DND-41 (cell line): ENCODE results near the gene AKAP6.

Experiments
- ATAC-seq: fragments of 200-7000 bp; cut with Tn5 transposase; 3 replicates; pipeline ENCODE4 v1.9.1; 2021; ENCODE audit warnings: low read depth; ENCODE audit not compliant: insufficient read depth
- DNase-seq: peaks from one replicate; pipeline ENCODE4 v3.0.0-alpha.2; 2020
- H2AFZ ChIP-seq: 2 replicates; pipeline ENCODE4 v1.6.0; 2012; ENCODE audit warnings: low read depth, low read length
- H3K27ac ChIP-seq: 2 replicates; pipeline ENCODE4 v1.5.1; 2012; ENCODE audit warnings: low read length, inconsistent platforms
- H3K27me3 ChIP-seq: fragments of 200-600 bp; sonication (generic); 2 replicates; pipeline ENCODE4 v1.6.0; 2012; ENCODE audit warnings: low read length, mild to moderate bottlenecking, inconsistent platforms; ENCODE audit not compliant: insufficient read depth, poor library complexity
- H3K36me3 ChIP-seq: 2 replicates; pipeline ENCODE4 v1.5.1; 2012; ENCODE audit warnings: low read length, inconsistent platforms; ENCODE audit not compliant: insufficient read depth
- H3K4me1 ChIP-seq: 2 replicates; pipeline ENCODE4 v1.5.1; 2012; ENCODE audit warnings: mild to moderate bottlenecking, low read length; ENCODE audit not compliant: insufficient read depth
- H3K4me2 ChIP-seq: 2 replicates; pipeline ENCODE4 v1.6.0; 2012; ENCODE audit warnings: mild to moderate bottlenecking, moderate library complexity, low read length, inconsistent platforms; ENCODE audit not compliant: insufficient read depth
- H3K4me3 ChIP-seq, 2 experiments: fragments of 200-600 bp in 1 of 2; shearing (Covaris generic) in 1 of 2; 2 replicates each; pipeline ENCODE4 v1.5.1; 2012 to 2016; ENCODE audit warnings: inconsistent platforms in 2 of 2, low read length in 2 of 2, mild to moderate bottlenecking in 2 of 2, low read depth in 1 of 2, moderate library complexity in 1 of 2
- H3K79me2 ChIP-seq: 2 replicates; pipeline ENCODE4 v1.6.0; 2012; ENCODE audit warnings: low read length, inconsistent platforms; ENCODE audit not compliant: insufficient read depth
- H3K9ac ChIP-seq: 2 replicates; pipeline ENCODE4 v1.6.0; 2012; ENCODE audit warnings: low read depth, mild to moderate bottlenecking, inconsistent platforms, low read length, moderate library complexity
- H3K9me3 ChIP-seq: 2 replicates; pipeline ENCODE4 v1.5.1; 2012; ENCODE audit warnings: low read length, moderate library complexity, mild to moderate bottlenecking, inconsistent platforms; ENCODE audit not compliant: insufficient read depth, severe bottlenecking
- H4K20me1 ChIP-seq: 2 replicates; pipeline ENCODE4 v1.6.0; 2012; ENCODE audit warnings: low read length; ENCODE audit not compliant: insufficient read depth
- EZH2 ChIP-seq: IDR thresholded peaks from 3 replicates; pipeline ENCODE4 v1.6.1; 2012; ENCODE audit warnings: borderline replicate concordance, low read depth, mild to moderate bottlenecking, moderate library complexity, low read length, inconsistent platforms; ENCODE audit not compliant: severe bottlenecking
- TF ChIP-seq, protein P1 (sequence below): IDR thresholded peaks from 2 replicates; pipeline ENCODE4 v1.5.1; 2012; ENCODE audit warnings: borderline replicate concordance, low read length, moderate library complexity, mild to moderate bottlenecking; ENCODE audit not compliant: poor library complexity, severe bottlenecking; ENCODE audit errors: extremely low read depth

The AKAP6 gene

DNA sequence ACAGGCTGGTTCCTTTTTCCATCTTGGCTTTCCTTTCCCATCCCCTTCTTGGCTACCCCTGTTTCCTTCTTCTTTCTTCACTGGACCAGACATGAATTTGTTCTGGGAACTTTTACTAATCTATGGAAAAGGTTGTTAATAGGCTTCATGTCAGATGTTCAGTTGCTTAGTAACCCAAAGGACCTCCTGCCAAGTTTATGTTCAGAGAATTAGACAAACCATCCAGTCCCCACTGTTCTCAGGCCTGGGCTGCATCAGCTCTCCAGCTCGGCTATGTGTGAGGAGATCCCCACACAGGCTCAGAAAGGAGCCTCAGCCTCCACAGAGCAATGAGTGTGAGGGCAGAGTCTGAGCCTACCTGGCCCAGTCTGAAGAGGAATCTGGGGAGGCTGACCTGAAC, 78.0 kb downstream of the AKAP6 start:
- H2AFZ ChIP-seq: no peak overlapping the region
- no peak overlapping the region for H3K4me2 ChIP-seq
- ATAC-seq (no peak), DNase-seq (no peak)
- H3K4me3 ChIP-seq: no peak overlapping the region
- no peaks in the 10 kb centered on the region for H3K36me3 ChIP-seq
- H3K27ac ChIP-seq: no peak overlapping the region
- no peak for TF ChIP-seq EZH2
- TF ChIP-seq, protein P1, sequence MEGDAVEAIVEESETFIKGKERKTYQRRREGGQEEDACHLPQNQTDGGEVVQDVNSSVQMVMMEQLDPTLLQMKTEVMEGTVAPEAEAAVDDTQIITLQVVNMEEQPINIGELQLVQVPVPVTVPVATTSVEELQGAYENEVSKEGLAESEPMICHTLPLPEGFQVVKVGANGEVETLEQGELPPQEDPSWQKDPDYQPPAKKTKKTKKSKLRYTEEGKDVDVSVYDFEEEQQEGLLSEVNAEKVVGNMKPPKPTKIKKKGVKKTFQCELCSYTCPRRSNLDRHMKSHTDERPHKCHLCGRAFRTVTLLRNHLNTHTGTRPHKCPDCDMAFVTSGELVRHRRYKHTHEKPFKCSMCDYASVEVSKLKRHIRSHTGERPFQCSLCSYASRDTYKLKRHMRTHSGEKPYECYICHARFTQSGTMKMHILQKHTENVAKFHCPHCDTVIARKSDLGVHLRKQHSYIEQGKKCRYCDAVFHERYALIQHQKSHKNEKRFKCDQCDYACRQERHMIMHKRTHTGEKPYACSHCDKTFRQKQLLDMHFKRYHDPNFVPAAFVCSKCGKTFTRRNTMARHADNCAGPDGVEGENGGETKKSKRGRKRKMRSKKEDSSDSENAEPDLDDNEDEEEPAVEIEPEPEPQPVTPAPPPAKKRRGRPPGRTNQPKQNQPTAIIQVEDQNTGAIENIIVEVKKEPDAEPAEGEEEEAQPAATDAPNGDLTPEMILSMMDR: no peak
- no peaks in the 10 kb centered on the region for H3K79me2 ChIP-seq
- H3K9me3 ChIP-seq: no peaks in the 10 kb centered on the region
- H4K20me1 ChIP-seq: no peaks in the 10 kb centered on the region
- no peaks in the 10 kb centered on the region for H3K4me1 ChIP-seq
- no peaks in the 10 kb centered on the region for H3K27me3 ChIP-seq
- H3K9ac ChIP-seq: no peak overlapping the region

DNA sequence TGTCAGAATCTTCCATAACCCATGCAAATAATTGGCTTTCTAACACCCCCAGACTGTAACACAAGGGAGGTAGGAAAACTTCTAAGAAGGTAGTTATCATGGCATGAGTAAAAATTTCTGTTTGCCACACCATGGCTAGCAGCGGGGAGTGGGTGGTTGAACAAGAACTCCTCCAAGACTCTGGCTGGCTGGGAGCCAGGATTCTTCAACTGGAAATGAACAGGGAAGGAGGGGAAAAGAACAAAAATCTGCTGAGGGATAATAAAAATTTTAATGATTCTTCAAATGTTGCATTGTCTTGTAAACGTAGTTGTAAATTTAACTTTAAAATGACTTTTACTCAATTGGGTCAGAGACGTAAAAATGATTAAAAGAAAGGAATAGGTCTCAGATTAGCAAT, 78.9 kb downstream of the AKAP6 start:
- ATAC-seq: no peak

DNA sequence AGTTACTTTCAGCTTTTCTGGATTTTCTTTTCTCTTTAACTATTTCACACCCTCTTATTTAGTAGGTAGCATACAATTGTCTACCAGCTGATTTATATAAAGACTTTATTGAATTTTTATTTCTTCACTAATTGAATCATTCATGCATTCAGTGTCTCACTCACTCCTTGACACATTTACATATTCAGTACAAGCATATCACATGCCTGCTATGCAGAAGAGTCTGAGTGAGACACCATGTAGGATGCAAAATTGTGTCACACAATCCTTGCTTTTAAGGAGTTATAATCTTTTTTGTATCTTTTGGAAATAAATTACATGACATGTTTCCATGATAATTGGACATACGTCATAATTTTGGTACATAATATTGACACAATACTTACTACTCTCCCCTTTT, 83.0 kb downstream of the AKAP6 start:
- no peak for TF ChIP-seq EZH2
- TF ChIP-seq, protein P1: no peak
- H3K9me3 ChIP-seq: no peaks in the 10 kb centered on the region
- H3K4me2 ChIP-seq: no peak overlapping the region
- ATAC-seq (no peak), DNase-seq (no peak)
- H3K79me2 ChIP-seq: no peaks in the 10 kb centered on the region
- no peak overlapping the region for H2AFZ ChIP-seq
- H3K4me1 ChIP-seq: no peaks in the 10 kb centered on the region
- H3K9ac ChIP-seq: no peak overlapping the region
- H3K36me3 ChIP-seq: no peaks in the 10 kb centered on the region
- H4K20me1 ChIP-seq: no peaks in the 10 kb centered on the region
- H3K4me3 ChIP-seq: no peak overlapping the region
- no peak overlapping the region for H3K27ac ChIP-seq
- no peaks in the 10 kb centered on the region for H3K27me3 ChIP-seq

More for the DNA sequence above, 78.9 kb downstream of the AKAP6 start:
- Histone ChIP-seq H3K9ac (no peak overlapping the region), H2AFZ (no peak overlapping the region), H3K9me3 (no peaks in the 10 kb centered on the region), H4K20me1 (no peaks in the 10 kb centered on the region), H3K36me3 (no peaks in the 10 kb centered on the region), H3K4me3 (no peak overlapping the region), H3K27me3 (no peaks in the 10 kb centered on the region), H3K79me2 (no peaks in the 10 kb centered on the region), H3K27ac (no peak overlapping the region), H3K4me2 (no peak overlapping the region), H3K4me1 (no peaks in the 10 kb centered on the region)
- no peak for DNase-seq
- TF ChIP-seq, protein P1: no peak
- TF ChIP-seq EZH2: no peak

DNA sequence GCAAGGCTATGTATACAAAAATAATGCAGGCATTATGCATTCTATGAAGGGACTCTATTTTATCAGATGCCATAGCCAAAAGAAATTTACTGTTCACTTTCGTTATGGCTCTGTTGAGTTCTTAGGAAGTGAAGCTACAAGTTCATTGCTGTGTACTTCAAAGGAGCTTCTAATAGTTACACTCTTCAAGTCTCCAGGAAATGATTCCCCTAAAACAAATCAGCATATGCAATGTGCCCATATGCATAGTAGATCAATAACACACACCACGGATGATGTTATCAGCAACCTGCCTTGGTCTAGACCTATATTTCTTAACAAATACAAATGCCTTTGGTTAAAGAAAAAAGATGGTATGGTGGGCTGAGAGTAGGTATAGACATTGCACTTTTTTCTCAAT, 83.4 kb downstream of the AKAP6 start:
- no peaks in the 10 kb centered on the region for H3K27me3 ChIP-seq
- no peaks in the 10 kb centered on the region for H3K4me1 ChIP-seq
- no peaks in the 10 kb centered on the region for H4K20me1 ChIP-seq
- H3K27ac ChIP-seq: no peak overlapping the region
- no peaks in the 10 kb centered on the region for H3K36me3 ChIP-seq
- H3K79me2 ChIP-seq: no peaks in the 10 kb centered on the region
- no peak overlapping the region for H3K4me2 ChIP-seq
- DNase-seq (no peak), ATAC-seq (no peak)
- no peaks in the 10 kb centered on the region for H3K9me3 ChIP-seq
- H2AFZ ChIP-seq: no peak overlapping the region
- H3K9ac ChIP-seq: no peak overlapping the region
- no peak overlapping the region for H3K4me3 ChIP-seq
- no peak for TF ChIP-seq EZH2
- TF ChIP-seq, protein P1: no peak
